Tibial nerve (tissue), 4 donors: ENCODE measurements around the gene PRELID1.

Experiments
- CTCF ChIP-seq, 5 experiments: fragments of 200-600 bp in 3 of 5; fragments of 450-650 bp in 2 of 5; sonication (generic) in 3 of 5; IDR thresholded peaks; one replicate each; pipeline ENCODE4 v1.5.1; 2016 to 2019; ENCODE audit warnings: antibody characterized with exemption in 5 of 5, mild to moderate bottlenecking in 3 of 5, moderate library complexity in 2 of 5
- EP300 ChIP-seq, 2 donors: sonication (generic); formaldehyde crosslinking; IDR thresholded peaks; one replicate each; pipeline ENCODE4 v1.6.1; 2017; ENCODE audit warnings: antibody characterized with exemption in 2 of 2, mild to moderate bottlenecking in 1 of 2
- POLR2A ChIP-seq, 2 donors: fragments of 450-650 bp; IDR thresholded peaks; one replicate each; pipeline ENCODE4 v1.6.1; 2017; ENCODE audit warnings: antibody characterized with exemption in 2 of 2, mild to moderate bottlenecking in 2 of 2, moderate library complexity in 2 of 2

GRCh38 chr5:177270653-177271052 is 32.9 kb upstream of the PRELID1 start:
- TF ChIP-seq CTCF (IDR thresholded peaks at IDR 0.05): no peak
- no peak for TF ChIP-seq POLR2A (IDR thresholded peaks at IDR 0.05)
- TF ChIP-seq EP300 (IDR thresholded peaks at IDR 0.05): no peak
